Astrocyte (in vitro differentiated cells and primary cell): ENCODE data around the gene TNNI2. TPM values are rescaled to one million over a fixed set of nuclear protein-coding genes. Genes with fewer than 3 reads are reported as not detected.

Experiments used
- DNase-seq: peaks from one replicate; pipeline ENCODE4 v3.0.0-alpha.2; 2010; ENCODE audit warnings: low read depth
- FAIRE-seq: peaks from 2 replicates; lab custom pipeline; 2011; peaks lifted over from hg19 to GRCh38; lab: Jason Lieb, UNC
- H2AFZ ChIP-seq: 2 replicates; pipeline ENCODE4 v1.6.0; 2012; ENCODE audit warnings: low read depth, low read length, inconsistent platforms
- H3K27ac ChIP-seq: 2 replicates; pipeline ENCODE4 v1.5.1; 2011; ENCODE audit warnings: low read depth, low read length, inconsistent platforms
- H3K27me3 ChIP-seq: 2 replicates; pipeline ENCODE4 v1.6.0; 2011; ENCODE audit warnings: low read length, inconsistent platforms; ENCODE audit not compliant: insufficient read depth
- H3K36me3 ChIP-seq: 2 replicates; pipeline ENCODE4 v1.5.1; 2011; ENCODE audit warnings: low read length, inconsistent platforms; ENCODE audit not compliant: insufficient read depth
- H3K4me1 ChIP-seq: 2 replicates; pipeline ENCODE4 v1.5.1; 2011; ENCODE audit warnings: low read length, inconsistent platforms; ENCODE audit not compliant: insufficient read depth
- H3K4me2 ChIP-seq: 2 replicates; pipeline ENCODE4 v1.6.0; 2012; ENCODE audit warnings: low read length, inconsistent platforms
- H3K4me3 ChIP-seq: 2 replicates; pipeline ENCODE4 v1.5.1; 2011; ENCODE audit warnings: low read depth, mild to moderate bottlenecking, low read length, inconsistent platforms; ENCODE audit not compliant: insufficient read depth
- H3K79me2 ChIP-seq: 2 replicates; pipeline ENCODE4 v1.6.0; 2012; ENCODE audit warnings: mild to moderate bottlenecking, low read length, inconsistent platforms; ENCODE audit not compliant: insufficient read depth
- H3K9ac ChIP-seq: 2 replicates; pipeline ENCODE4 v1.6.0; 2012; ENCODE audit warnings: mild to moderate bottlenecking, low read length, inconsistent platforms
- H3K9me3 ChIP-seq: 2 replicates; pipeline ENCODE4 v1.5.1; 2012; ENCODE audit warnings: low read depth, mild to moderate bottlenecking, low read length, inconsistent platforms; ENCODE audit not compliant: insufficient read depth
- H4K20me1 ChIP-seq: 2 replicates; pipeline ENCODE4 v1.6.0; 2012; ENCODE audit warnings: low read length, inconsistent platforms; ENCODE audit not compliant: insufficient read depth
- H3K27ac Mint-ChIP-seq: one replicate; pipeline ENCODE4 v1.8.0; 2021; ENCODE audit warnings: mild to moderate bottlenecking, mixed read lengths; ENCODE audit not compliant: unreplicated experiment
- H3K27me3 Mint-ChIP-seq: one replicate; pipeline ENCODE4 v1.8.0; 2021; ENCODE audit warnings: low read depth, mixed read lengths; ENCODE audit not compliant: unreplicated experiment
- H3K36me3 Mint-ChIP-seq: one replicate; pipeline ENCODE4 v1.8.0; 2021; ENCODE audit warnings: low read depth, mixed read lengths; ENCODE audit not compliant: unreplicated experiment
- H3K4me1 Mint-ChIP-seq: one replicate; pipeline ENCODE4 v1.8.0; 2021; ENCODE audit warnings: low read depth, mixed read lengths; ENCODE audit not compliant: unreplicated experiment
- H3K4me3 Mint-ChIP-seq: one replicate; pipeline ENCODE4 v1.8.0; 2021; ENCODE audit warnings: mild to moderate bottlenecking, moderate library complexity, mixed read lengths; ENCODE audit not compliant: unreplicated experiment
- H3K9me3 Mint-ChIP-seq: one replicate; pipeline ENCODE4 v1.8.0; 2021; ENCODE audit warnings: mild to moderate bottlenecking, mixed read lengths; ENCODE audit not compliant: unreplicated experiment
- CTCF ChIP-seq: IDR thresholded peaks from 2 replicates; pipeline ENCODE4 v1.5.1; 2011; ENCODE audit warnings: low read depth, mild to moderate bottlenecking, inconsistent platforms, low read length, moderate library complexity; ENCODE audit not compliant: insufficient read depth
- EZH2 ChIP-seq: IDR thresholded peaks from 2 replicates; pipeline ENCODE4 v1.6.1; 2012; ENCODE audit warnings: mild to moderate bottlenecking, low read length, inconsistent platforms; ENCODE audit not compliant: insufficient read depth
- total RNA-seq: library from RNA; stranded (reverse); gene quantifications from 2 replicates; pipeline ENCODE4 v1.2.1, GENCODE V29; 2021

TNNI2 gene
- total RNA-seq, 1 donor from 2014 or later: not detected

- Histone ChIP-seq H3K36me3 (no peaks in the 10 kb centered on the region), H3K27me3 (no peaks in the 10 kb centered on the region), H3K4me3 (no peak overlapping the region), H3K27ac (no peak overlapping the region), H3K79me2 (no peaks in the 10 kb centered on the region), H3K9me3 (no peaks in the 10 kb centered on the region), H3K4me1 (peaks cover 25% of the 10 kb centered on the region), H3K9ac (no peak overlapping the region), H3K4me2 (no peak overlapping the region), H4K20me1 (no peaks in the 10 kb centered on the region), H2AFZ (no peak overlapping the region)
- no peaks in the 10 kb centered on the region for H3K36me3 Mint-ChIP-seq
- TF ChIP-seq EZH2: no peak
- no peak for TF ChIP-seq CTCF
- no peak overlapping the region for H3K4me3 Mint-ChIP-seq
- H3K27me3 Mint-ChIP-seq: peaks cover 8% of the 10 kb centered on the region
- no peaks in the 10 kb centered on the region for H3K9me3 Mint-ChIP-seq
- DNase-seq: no peak
- no peak overlapping the region for H3K27ac Mint-ChIP-seq
- H3K4me1 Mint-ChIP-seq: peaks cover 9% of the 10 kb centered on the region
- FAIRE-seq: no peak
Observed at GRCh38 chr11:1860108-1860507, 21.3 kb downstream of the TNNI2 start.

- no peaks in the 10 kb centered on the region for H3K9me3 ChIP-seq
- TF ChIP-seq EZH2: no peak
- no peak for TF ChIP-seq CTCF
- no peaks in the 10 kb centered on the region for H3K36me3 Mint-ChIP-seq
- no peaks in the 10 kb centered on the region for H3K36me3 ChIP-seq
- H3K79me2 ChIP-seq: no peaks in the 10 kb centered on the region
- peaks cover 9% of the 10 kb centered on the region for H3K4me1 Mint-ChIP-seq
- H3K4me2 ChIP-seq: no peak overlapping the region
- peaks cover 25% of the 10 kb centered on the region for H3K4me1 ChIP-seq
- H3K27me3 ChIP-seq: no peaks in the 10 kb centered on the region
- H4K20me1 ChIP-seq: no peaks in the 10 kb centered on the region
- H3K4me3 Mint-ChIP-seq: no peak overlapping the region
- no peak for FAIRE-seq
- peaks cover 6% of the 10 kb centered on the region for H3K27me3 Mint-ChIP-seq
- H3K4me3 ChIP-seq: no peak overlapping the region
- H3K9me3 Mint-ChIP-seq: no peaks in the 10 kb centered on the region
- H3K27ac ChIP-seq: no peak overlapping the region
- H2AFZ ChIP-seq: no peak overlapping the region
- no peak overlapping the region for H3K27ac Mint-ChIP-seq
- DNase-seq: no peak
- H3K9ac ChIP-seq: no peak overlapping the region
Observed at GRCh38 chr11:1861435-1862411, 22.9 kb downstream of the TNNI2 start.
